ENCODE data around the gene SORCS2.

GRCh38 chr4:7512946-7513345 is 320.6 kb downstream of the SORCS2 start:
- TF ChIP-seq EZH2 (IDR thresholded peaks at IDR 0.05; ENCODE audit: low read length, unreplicated experiment) (no peak), CTCF (conservative IDR thresholded peaks at IDR 0.05; ENCODE audit: low read depth, low read length) (no peak)

Data from PC-3 (cell line).